ENCODE data around the gene ZNF513. TPM values are rescaled to one million over a fixed set of nuclear protein-coding genes. Genes with fewer than 3 reads are reported as not detected.
"Not testable (repeated sequence)": the region's sequence is repeated elsewhere in the genome, so short reads cannot be mapped to it uniquely, and the experiment has no call there.

The ZNF513 gene
- total and polyA plus RNA-seq, 11 donors: 2.8 to 11.8 (median 7.5) TPM

GRCh38 chr2:27427863-27428212 lies 47.3 kb upstream of the ZNF513 start:
- Histone ChIP-seq H3K27me3 (no peaks in the 10 kb centered on the region), H3K27ac (peak overlapping the region; percentile 93 to 100 (median 98)), H3K36me3 (peaks cover 0 to 10% (median 0%) of the 10 kb centered on the region in 9 donors), H3K4me3 (peak overlapping the region; percentile 60 to 100 (median 96)), H3K9me3 (no peaks in the 10 kb centered on the region), H3K4me1 (peaks cover 4 to 41% (median 31%) of the 10 kb centered on the region in 12 donors)
- intact Hi-C loops (cut with DNase I): loop anchor here in 8 of 10 donors (1.0 to 5.0 kb wide), 6 partner anchors 17 to 216 kb away; partner anchors contain the start of genes PPM1G (in 7 of the 8), EIF2B4 (in 2 of the 8), SNX17 (in 2 of the 8) and ATRAID (in 1 of the 8)
- DNase-seq (no peak), ATAC-seq (no peak)
- 16 to 24% (median 21%) methylated on average over 7 of the region's 7 CpGs for WGBS, 4 donors
- TF ChIP-seq, protein P1, sequence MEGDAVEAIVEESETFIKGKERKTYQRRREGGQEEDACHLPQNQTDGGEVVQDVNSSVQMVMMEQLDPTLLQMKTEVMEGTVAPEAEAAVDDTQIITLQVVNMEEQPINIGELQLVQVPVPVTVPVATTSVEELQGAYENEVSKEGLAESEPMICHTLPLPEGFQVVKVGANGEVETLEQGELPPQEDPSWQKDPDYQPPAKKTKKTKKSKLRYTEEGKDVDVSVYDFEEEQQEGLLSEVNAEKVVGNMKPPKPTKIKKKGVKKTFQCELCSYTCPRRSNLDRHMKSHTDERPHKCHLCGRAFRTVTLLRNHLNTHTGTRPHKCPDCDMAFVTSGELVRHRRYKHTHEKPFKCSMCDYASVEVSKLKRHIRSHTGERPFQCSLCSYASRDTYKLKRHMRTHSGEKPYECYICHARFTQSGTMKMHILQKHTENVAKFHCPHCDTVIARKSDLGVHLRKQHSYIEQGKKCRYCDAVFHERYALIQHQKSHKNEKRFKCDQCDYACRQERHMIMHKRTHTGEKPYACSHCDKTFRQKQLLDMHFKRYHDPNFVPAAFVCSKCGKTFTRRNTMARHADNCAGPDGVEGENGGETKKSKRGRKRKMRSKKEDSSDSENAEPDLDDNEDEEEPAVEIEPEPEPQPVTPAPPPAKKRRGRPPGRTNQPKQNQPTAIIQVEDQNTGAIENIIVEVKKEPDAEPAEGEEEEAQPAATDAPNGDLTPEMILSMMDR (IDR thresholded peaks at IDR 0.05): no peak

DNA sequence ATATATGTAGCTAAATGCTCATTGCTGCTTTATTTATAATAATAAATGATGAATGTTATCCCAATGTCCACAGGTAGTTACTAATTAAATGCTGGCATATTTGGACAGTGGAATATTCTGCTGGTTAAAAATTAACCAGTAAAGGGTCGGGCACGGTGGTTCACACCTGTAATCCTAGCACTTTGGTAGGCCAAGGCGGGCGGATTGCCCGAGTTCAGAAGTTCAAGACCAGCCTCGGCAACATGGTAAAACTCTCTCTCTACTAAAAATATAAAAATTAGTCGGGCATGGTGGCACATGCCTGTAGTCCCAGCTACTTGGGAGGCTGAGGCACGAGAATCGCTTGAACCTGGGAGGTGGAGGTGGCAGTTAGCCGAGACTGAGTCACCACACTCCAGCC lies 44.5 kb upstream of the ZNF513 start:
- H3K36me3 ChIP-seq, H3K9me3 ChIP-seq, H3K27ac ChIP-seq, ATAC-seq, H3K4me3 ChIP-seq, H3K27me3 ChIP-seq, DNase-seq: not testable (repeated sequence)
- H3K4me1 ChIP-seq: peaks cover 4 to 16% (median 10%) of the 10 kb centered on the region in 12 donors
- 91 to 96% (median 94%) methylated on average over 10 of the region's 10 CpGs for WGBS, 4 donors
- intact Hi-C loops (cut with DNase I): loop anchor here in 2 of 10 donors (5.0 kb wide), 2 partner anchors 53 to 213 kb away; partner anchors contain the start of genes ATRAID (in 1 of the 2), EIF2B4 (in 1 of the 2), SLC5A6 (in 1 of the 2) and SNX17 (in 1 of the 2)

DNA sequence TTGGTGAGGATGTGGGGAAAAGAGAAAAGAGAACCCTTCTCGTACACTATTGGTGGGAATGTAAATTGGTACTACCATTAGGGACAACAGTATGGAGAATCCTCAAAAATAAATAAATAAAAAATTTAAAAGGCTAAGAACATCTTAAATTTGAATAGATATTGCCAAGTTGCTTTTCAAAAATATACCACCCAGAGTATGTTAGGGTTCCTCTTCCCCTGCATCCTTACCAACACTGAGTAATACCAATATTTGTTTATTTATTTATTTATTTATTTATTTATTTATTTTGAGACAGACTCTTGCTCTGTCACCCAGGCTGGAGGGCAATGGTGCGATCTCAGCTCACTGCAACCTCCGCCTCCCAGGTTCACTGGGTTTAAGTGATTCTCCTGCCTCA lies 42.4 kb upstream of the ZNF513 start:
- 96 to 99% (median 98%) methylated on average over 3 of the region's 3 CpGs for WGBS, 4 donors
- intact Hi-C loops (cut with DNase I): no loop called here
- no peak overlapping the region for H3K27ac ChIP-seq
- TF ChIP-seq POLR2A (IDR thresholded peaks at IDR 0.05): no peak
- TF ChIP-seq, protein P1 (IDR thresholded peaks at IDR 0.05): no peak
- H3K4me1 ChIP-seq: peaks cover 0 to 6% (median 3%) of the 10 kb centered on the region in 12 donors
- no peaks in the 10 kb centered on the region for H3K36me3 ChIP-seq
- H3K4me3 ChIP-seq: no peak overlapping the region
- no peaks in the 10 kb centered on the region for H3K27me3 ChIP-seq
- no peaks in the 10 kb centered on the region for H3K9me3 ChIP-seq
- ATAC-seq: no peak
- DNase-seq: no peak

DNA sequence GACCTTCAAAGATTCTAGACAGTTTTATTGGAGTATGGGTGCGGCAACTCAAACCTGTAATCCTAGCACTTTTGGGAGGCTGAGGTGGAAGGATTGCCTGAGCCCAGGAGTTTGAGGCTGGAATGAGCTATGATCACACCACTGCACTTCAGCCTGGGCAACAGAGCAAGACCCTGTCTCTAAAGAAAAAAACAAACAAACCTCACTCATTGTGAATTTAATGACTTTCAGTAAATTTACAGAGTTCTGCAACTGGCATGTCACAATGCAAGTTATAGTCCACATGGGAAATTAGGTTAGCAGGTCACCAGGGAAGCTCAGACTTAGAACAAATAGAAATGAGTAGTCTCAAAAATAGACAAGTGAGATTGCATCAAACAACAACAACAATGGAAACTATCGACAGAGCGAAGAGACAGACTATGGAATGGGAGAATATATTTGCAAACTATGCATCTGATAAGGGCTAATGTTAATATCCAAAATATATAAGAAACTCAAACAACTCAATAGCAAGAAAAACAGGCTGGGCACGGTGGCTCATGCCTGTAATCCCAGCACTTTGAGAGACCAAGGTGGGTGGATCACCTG lies 41.2 kb upstream of the ZNF513 start:
- Histone ChIP-seq H3K36me3 (no peaks in the 10 kb centered on the region), H3K27me3 (no peaks in the 10 kb centered on the region), H3K4me3 (no peak overlapping the region), H3K4me1 (no peaks in the 10 kb centered on the region), H3K27ac (no peak overlapping the region), H3K9me3 (no peaks in the 10 kb centered on the region)
- intact Hi-C loops (cut with DNase I): no loop called here
- DNase-seq: no peak
- no peak for ATAC-seq
- TF ChIP-seq POLR2A (IDR thresholded peaks at IDR 0.05): no peak
- TF ChIP-seq, protein P1 (IDR thresholded peaks at IDR 0.05): no peak
- 82 to 86% (median 84%) methylated on average over 4 of the region's 4 CpGs for WGBS, 4 donors

DNA sequence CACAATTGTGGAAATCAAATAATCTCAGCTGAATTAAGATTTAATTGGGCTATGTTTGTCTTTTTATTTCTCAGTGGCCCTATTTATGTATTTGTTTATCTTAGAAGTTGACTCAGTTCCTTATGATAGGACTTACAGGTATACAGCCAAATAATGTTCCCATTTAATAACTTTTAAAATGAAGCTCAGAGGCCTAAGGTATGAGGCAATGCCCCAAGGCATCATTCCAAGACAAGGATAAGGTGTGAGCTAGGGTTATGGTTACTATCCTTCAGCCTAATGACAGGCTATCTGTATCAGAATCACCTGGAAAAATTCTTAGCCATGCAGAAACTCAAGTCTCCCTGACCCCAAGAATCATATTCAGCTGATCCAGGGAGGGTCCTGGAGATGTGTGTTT lies 40.5 kb upstream of the ZNF513 start:
- ATAC-seq (no peak), DNase-seq (no peak)
- Histone ChIP-seq H3K36me3 (no peaks in the 10 kb centered on the region), H3K9me3 (no peaks in the 10 kb centered on the region), H3K27me3 (no peaks in the 10 kb centered on the region), H3K4me3 (no peak overlapping the region), H3K27ac (no peak overlapping the region), H3K4me1 (no peaks in the 10 kb centered on the region)
- no peak for TF ChIP-seq POLR2A (IDR thresholded peaks at IDR 0.05)
- TF ChIP-seq, protein P1 (IDR thresholded peaks at IDR 0.05): no peak
- intact Hi-C loops (cut with DNase I): no loop called here
